ENCODE measurements around the gene ATP5PF.
"Not testable (repeated sequence)": the region's sequence is repeated elsewhere in the genome, so short reads cannot be mapped to it uniquely, and the experiment has no call there.

ATP5PF gene

GRCh38 chr21:25734904-25735645 is at the start of gene ATP5PF, which contains the start of gene GABPA:
TSS of gene ATP5PF (minus strand) at chr21:25734904. CDS start at chr21:25729794, 5,110 bp downstream.
TSS of gene GABPA (plus strand) at chr21:25734972. CDS start at chr21:25741599, 6,627 bp downstream.
- Mint-ChIP-seq H3K4me1 (peaks cover 34% of the 10 kb centered on the region), H3K36me3 (peaks cover 60% of the 10 kb centered on the region), H3K4me3 (peak within 1 kb of the TSS; percentile 94), H3K9me3 (no peaks in the 10 kb centered on the region), H3K27ac (peak within 1 kb of the TSS; percentile 100)
- ATAC-seq (peak; percentile 96), DNase-seq (ENCODE audit: low spot score in 2 of 2) (peak; percentile 94 to 99)

GRCh38 chr21:25778126-25778875 is 43.6 kb upstream of the ATP5PF start:
- H3K36me3 Mint-ChIP-seq; H3K4me3 Mint-ChIP-seq; H3K4me1 Mint-ChIP-seq; H3K9me3 Mint-ChIP-seq; H3K27ac Mint-ChIP-seq; ATAC-seq; DNase-seq (ENCODE audit: low spot score in 2 of 2): not testable (repeated sequence)

GRCh38 chr21:25776440-25776839 is 41.7 kb upstream of the ATP5PF start:
- Mint-ChIP-seq H3K4me1 (no peaks in the 10 kb centered on the region), H3K27ac (peak overlapping the region; percentile 10), H3K4me3 (no peak overlapping the region), H3K36me3 (no peaks in the 10 kb centered on the region), H3K9me3 (no peaks in the 10 kb centered on the region)
- ATAC-seq, result no peak
- no peak for DNase-seq (ENCODE audit: low spot score in 2 of 2)

- Mint-ChIP-seq H3K27ac (peak overlapping the region; percentile 45), H3K36me3 (peaks cover 19% of the 10 kb centered on the region), H3K4me3 (no peak overlapping the region), H3K4me1 (no peaks in the 10 kb centered on the region), H3K9me3 (no peaks in the 10 kb centered on the region)
- DNase-seq (ENCODE audit: low spot score in 2 of 2) (no peak), ATAC-seq (no peak)
Observed at GRCh38 chr21:25772686-25773085, 38.0 kb upstream of the ATP5PF start.

GRCh38 chr21:25767921-25768320 is 33.2 kb upstream of the ATP5PF start:
- no peaks in the 10 kb centered on the region for H3K9me3 Mint-ChIP-seq

GRCh38 chr21:25764065-25764464 is 29.4 kb upstream of the ATP5PF start:
- no peak overlapping the region for H3K4me3 Mint-ChIP-seq
- no peak overlapping the region for H3K27ac Mint-ChIP-seq
- H3K4me1 Mint-ChIP-seq, result peaks cover 11% of the 10 kb centered on the region
- no peaks in the 10 kb centered on the region for H3K9me3 Mint-ChIP-seq
- no peak for ATAC-seq
- DNase-seq (ENCODE audit: low spot score in 2 of 2), result no peak
- H3K36me3 Mint-ChIP-seq, result peaks cover 97% of the 10 kb centered on the region

More at GRCh38 chr21:25767921-25768320, 33.2 kb upstream of the ATP5PF start:
- Mint-ChIP-seq H3K4me1 (no peaks in the 10 kb centered on the region), H3K36me3 (peaks cover 63% of the 10 kb centered on the region), H3K4me3 (no peak overlapping the region), H3K27ac (peak overlapping the region; percentile 20)
- ATAC-seq, result no peak
- DNase-seq (ENCODE audit: low spot score in 2 of 2), result no peak

GRCh38 chr21:25760677-25761076 is 26.0 kb upstream of the ATP5PF start:
- DNase-seq (ENCODE audit: low spot score in 2 of 2), result no peak
- Mint-ChIP-seq H3K4me1 (peaks cover 27% of the 10 kb centered on the region), H3K4me3 (no peak overlapping the region), H3K9me3 (no peaks in the 10 kb centered on the region), H3K27ac (peak overlapping the region; percentile 40), H3K36me3 (peaks cover 100% of the 10 kb centered on the region)
- no peak for ATAC-seq

- Mint-ChIP-seq H3K27ac (peak overlapping the region; percentile 40), H3K4me1 (peaks cover 33% of the 10 kb centered on the region)
Observed at GRCh38 chr21:25760061-25760460, 25.4 kb upstream of the ATP5PF start.

GRCh38 chr21:25759573-25759972 is 24.9 kb upstream of the ATP5PF start:
- ATAC-seq (no peak), DNase-seq (ENCODE audit: low spot score in 2 of 2) (no peak)
- peak overlapping the region; percentile 40 for H3K27ac Mint-ChIP-seq
- H3K4me1 Mint-ChIP-seq, result peaks cover 34% of the 10 kb centered on the region
- H3K36me3 Mint-ChIP-seq, result peaks cover 100% of the 10 kb centered on the region
- H3K9me3 Mint-ChIP-seq, result no peaks in the 10 kb centered on the region
- H3K4me3 Mint-ChIP-seq, result no peak overlapping the region

More at GRCh38 chr21:25760061-25760460, 25.4 kb upstream of the ATP5PF start:
- no peaks in the 10 kb centered on the region for H3K9me3 Mint-ChIP-seq
- no peak for DNase-seq (ENCODE audit: low spot score in 2 of 2)
- peak; percentile 46 for ATAC-seq
- H3K4me3 Mint-ChIP-seq, result no peak overlapping the region
- peaks cover 100% of the 10 kb centered on the region for H3K36me3 Mint-ChIP-seq

- H3K4me1 Mint-ChIP-seq, result peaks cover 34% of the 10 kb centered on the region
- no peak for DNase-seq (ENCODE audit: low spot score in 2 of 2)
- peak overlapping the region; percentile 36 for H3K27ac Mint-ChIP-seq
- H3K9me3 Mint-ChIP-seq, result no peaks in the 10 kb centered on the region
- peaks cover 100% of the 10 kb centered on the region for H3K36me3 Mint-ChIP-seq
- ATAC-seq, result no peak
- no peak overlapping the region for H3K4me3 Mint-ChIP-seq
Observed at GRCh38 chr21:25757531-25757930, 22.8 kb upstream of the ATP5PF start.

- Mint-ChIP-seq H3K4me1 (peaks cover 34% of the 10 kb centered on the region), H3K9me3 (no peaks in the 10 kb centered on the region), H3K4me3 (no peak overlapping the region), H3K36me3 (peaks cover 99% of the 10 kb centered on the region), H3K27ac (peak overlapping the region; percentile 36)
- no peak for ATAC-seq
- DNase-seq (ENCODE audit: low spot score in 2 of 2), result no peak
Observed at GRCh38 chr21:25756190-25756932, 21.7 kb upstream of the ATP5PF start.

- no peak overlapping the region for H3K4me3 Mint-ChIP-seq
- peaks cover 27% of the 10 kb centered on the region for H3K4me1 Mint-ChIP-seq
- H3K36me3 Mint-ChIP-seq, result peaks cover 84% of the 10 kb centered on the region
- no peaks in the 10 kb centered on the region for H3K9me3 Mint-ChIP-seq
- no peak for ATAC-seq
- DNase-seq (ENCODE audit: low spot score in 2 of 2), result no peak
- H3K27ac Mint-ChIP-seq, result no peak overlapping the region
Observed at GRCh38 chr21:25752416-25752815, 17.7 kb upstream of the ATP5PF start.

GRCh38 chr21:25750085-25750484 is 15.4 kb upstream of the ATP5PF start:
- no peak overlapping the region for H3K4me3 Mint-ChIP-seq
- ATAC-seq (peak; percentile 61), DNase-seq (ENCODE audit: low spot score in 2 of 2) (no peak)
- peaks cover 79% of the 10 kb centered on the region for H3K36me3 Mint-ChIP-seq
- peaks cover 6% of the 10 kb centered on the region for H3K4me1 Mint-ChIP-seq
- no peaks in the 10 kb centered on the region for H3K9me3 Mint-ChIP-seq
- peak overlapping the region; percentile 27 for H3K27ac Mint-ChIP-seq

GRCh38 chr21:25744854-25745253 is 10.2 kb upstream of the ATP5PF start:
- H3K4me1 Mint-ChIP-seq, result no peaks in the 10 kb centered on the region
- ATAC-seq, result no peak
- no peaks in the 10 kb centered on the region for H3K9me3 Mint-ChIP-seq
- DNase-seq (ENCODE audit: low spot score in 2 of 2), result no peak
- H3K27ac Mint-ChIP-seq, result no peak overlapping the region
- peaks cover 54% of the 10 kb centered on the region for H3K36me3 Mint-ChIP-seq
- H3K4me3 Mint-ChIP-seq, result no peak overlapping the region

- ATAC-seq, result no peak
- DNase-seq (ENCODE audit: low spot score in 2 of 2), result no peak
- peaks cover 17% of the 10 kb centered on the region for H3K4me1 Mint-ChIP-seq
- H3K27ac Mint-ChIP-seq, result no peak overlapping the region
- no peaks in the 10 kb centered on the region for H3K9me3 Mint-ChIP-seq
- H3K4me3 Mint-ChIP-seq, result no peak overlapping the region
- H3K36me3 Mint-ChIP-seq, result peaks cover 52% of the 10 kb centered on the region
Observed at GRCh38 chr21:25742900-25743299, 8.2 kb upstream of the ATP5PF start.
